ENCODE data around the gene IVNS1ABP. TPM values are rescaled to one million over a fixed set of nuclear protein-coding genes. Genes with fewer than 3 reads are reported as not detected.
"Not testable (repeated sequence)": the region's sequence is repeated elsewhere in the genome, so short reads cannot be mapped to it uniquely, and the experiment has no call there.

Gene IVNS1ABP
- total RNA-seq, 2 experiments from 2014 or later, result 133 to 134 TPM

- H3K4me1 Mint-ChIP-seq (ENCODE audit: low read depth), result peaks cover 19% of the 10 kb centered on the region
- H3K27ac Mint-ChIP-seq, result no peak overlapping the region
- H3K4me3 Mint-ChIP-seq, result no peak overlapping the region
- no peak for DNase-seq
- peaks cover 5% of the 10 kb centered on the region for H3K9me3 Mint-ChIP-seq
- POLR2A ChIA-PET, result no interaction called here
- no peaks in the 10 kb centered on the region for H3K27me3 Mint-ChIP-seq
- peaks cover 2% of the 10 kb centered on the region for H3K36me3 Mint-ChIP-seq
- intact Hi-C loops (cut with micrococcal nuclease), result no loop called here
- CTCF ChIA-PET, result interaction anchor here (1.0 kb wide), 1 partner anchor 358 kb away, joined by 3 read pairs; no protein-coding TSS in a partner anchor
These were observed 5.6 kb upstream of the IVNS1ABP start for GRCh38 chr1:185322636-185323035.

- H3K36me3 Mint-ChIP-seq; H3K27ac Mint-ChIP-seq; POLR2A ChIA-PET; H3K9me3 Mint-ChIP-seq; intact Hi-C loops (cut with micrococcal nuclease); CTCF ChIA-PET; H3K4me3 Mint-ChIP-seq; DNase-seq; H3K27me3 Mint-ChIP-seq: not testable (repeated sequence)
- H3K4me1 Mint-ChIP-seq (ENCODE audit: low read depth), result peaks cover 23% of the 10 kb centered on the region
These were observed 4.7 kb upstream of the IVNS1ABP start for GRCh38 chr1:185321653-185322221.

- intact Hi-C loops (cut with micrococcal nuclease); CTCF ChIA-PET: not testable (repeated sequence)
These were observed 4.1 kb upstream of the IVNS1ABP start for GRCh38 chr1:185321104-185321503.

GRCh38 chr1:185319139-185319475 is 2.1 kb upstream of the IVNS1ABP start:
- H3K27ac Mint-ChIP-seq, result no peak overlapping the region
- no peak for DNase-seq
- H3K27me3 Mint-ChIP-seq, result no peaks in the 10 kb centered on the region
- intact Hi-C loops (cut with micrococcal nuclease), result loop anchor here (5.0 to 10.0 kb wide), 3 partner anchors 103 to 986 kb away; no protein-coding TSS in a partner anchor
- H3K36me3 Mint-ChIP-seq, result peaks cover 19% of the 10 kb centered on the region
- ChIA-PET POLR2A (no interaction called here), CTCF (interaction anchor here (2.6 to 4.4 kb wide), 2 partner anchors 277 to 361 kb away, joined by 19 to 27 read pairs; no protein-coding TSS in a partner anchor)
- H3K4me3 Mint-ChIP-seq, result no peak overlapping the region
- peaks cover 5% of the 10 kb centered on the region for H3K9me3 Mint-ChIP-seq
- peaks cover 30% of the 10 kb centered on the region for H3K4me1 Mint-ChIP-seq (ENCODE audit: low read depth)

More at GRCh38 chr1:185321104-185321503, 4.1 kb upstream of the IVNS1ABP start:
- H3K36me3 Mint-ChIP-seq, DNase-seq, POLR2A ChIA-PET, H3K27me3 Mint-ChIP-seq, H3K27ac Mint-ChIP-seq, H3K9me3 Mint-ChIP-seq, H3K4me3 Mint-ChIP-seq: not testable (repeated sequence)
- H3K4me1 Mint-ChIP-seq (ENCODE audit: low read depth), result peaks cover 23% of the 10 kb centered on the region

- CTCF ChIA-PET, result interaction anchor here (1.2 to 4.4 kb wide), 5 partner anchors 121 to 361 kb away, joined by 3 to 27 read pairs (median 13); no protein-coding TSS in a partner anchor
- peaks cover 5% of the 10 kb centered on the region for H3K9me3 Mint-ChIP-seq
- POLR2A ChIA-PET, result interaction anchor here (1.2 to 2.9 kb wide), 5 partner anchors 21 to 362 kb away, joined by 3 to 15 read pairs (median 8); no protein-coding TSS in a partner anchor
- H3K4me3 Mint-ChIP-seq, result peak overlapping the region; percentile 92
- DNase-seq, result no peak
- H3K4me1 Mint-ChIP-seq (ENCODE audit: low read depth), result peaks cover 35% of the 10 kb centered on the region
- peaks cover 19% of the 10 kb centered on the region for H3K36me3 Mint-ChIP-seq
- peak overlapping the region; percentile 99 for H3K27ac Mint-ChIP-seq
- no peaks in the 10 kb centered on the region for H3K27me3 Mint-ChIP-seq
- intact Hi-C loops (cut with micrococcal nuclease), result loop anchor here (5.0 to 10.0 kb wide), 3 partner anchors 104 to 986 kb away; no protein-coding TSS in a partner anchor
These were observed 1.5 kb upstream of the IVNS1ABP start for GRCh38 chr1:185318431-185319138.

- H3K9me3 Mint-ChIP-seq, result peaks cover 5% of the 10 kb centered on the region
- H3K36me3 Mint-ChIP-seq, result peaks cover 21% of the 10 kb centered on the region
- ChIA-PET POLR2A (interaction anchor here (1.1 to 2.9 kb wide), 9 partner anchors 17 to 562 kb away, joined by 3 to 15 read pairs (median 5); no protein-coding TSS in a partner anchor), CTCF (interaction anchor here (0.9 to 4.4 kb wide), 7 partner anchors 19 to 362 kb away, joined by 3 to 27 read pairs (median 6); no protein-coding TSS in a partner anchor)
- peak overlapping the region; percentile 99 for H3K27ac Mint-ChIP-seq
- H3K4me3 Mint-ChIP-seq, result peak overlapping the region; percentile 92
- intact Hi-C loops (cut with micrococcal nuclease), result loop anchor here (1.0 to 10.0 kb wide), 16 partner anchors 21 to 1057 kb away; partner anchors contain the start of genes ODR4, RNF2, SWT1 and TPR
- peak; percentile 85 for DNase-seq
- peaks cover 42% of the 10 kb centered on the region for H3K4me1 Mint-ChIP-seq (ENCODE audit: low read depth)
- no peaks in the 10 kb centered on the region for H3K27me3 Mint-ChIP-seq
These were observed 855 bp upstream of the IVNS1ABP start for GRCh38 chr1:185317886-185318310.

GRCh38 chr1:185316163-185317033 is 645 bp downstream of the IVNS1ABP start:
- Mint-ChIP-seq H3K9me3 (peaks cover 5% of the 10 kb centered on the region), H3K36me3 (peaks cover 26% of the 10 kb centered on the region), H3K27ac (peak overlapping the region; percentile 99), H3K27me3 (no peaks in the 10 kb centered on the region), H3K4me1 (ENCODE audit: low read depth) (peaks cover 56% of the 10 kb centered on the region), H3K4me3 (peak overlapping the region; percentile 92)
- CTCF ChIA-PET, result interaction anchor here (0.9 to 4.4 kb wide), 12 partner anchors 20 to 1059 kb away, joined by 3 to 27 read pairs (median 5); partner anchors contain the start of genes ODR4 and TPR
- intact Hi-C loops (cut with micrococcal nuclease), result loop anchor here (1.0 to 10.0 kb wide), 16 partner anchors 23 to 1059 kb away; partner anchors contain the start of genes ODR4, RNF2, SWT1 and TPR
- DNase-seq, result peak; percentile 94
- POLR2A ChIA-PET, result interaction anchor here (0.7 to 2.9 kb wide), 14 partner anchors 10 to 562 kb away, joined by 3 to 15 read pairs (median 4); partner anchors contain the start of gene EDEM3

- Mint-ChIP-seq H3K27me3 (no peaks in the 10 kb centered on the region), H3K36me3 (peaks cover 27% of the 10 kb centered on the region), H3K4me1 (ENCODE audit: low read depth) (peaks cover 60% of the 10 kb centered on the region), H3K9me3 (no peaks in the 10 kb centered on the region), H3K4me3 (peak overlapping the region; percentile 92), H3K27ac (peak overlapping the region; percentile 99)
- no peak for DNase-seq
- intact Hi-C loops (cut with micrococcal nuclease), result loop anchor here (2.0 to 10.0 kb wide), 7 partner anchors 77 to 989 kb away; partner anchors contain the start of gene RNF2
- CTCF ChIA-PET, result interaction anchor here (0.7 to 4.4 kb wide), 8 partner anchors 77 to 1060 kb away, joined by 3 to 27 read pairs (median 4); partner anchors contain the start of genes ODR4 and TPR
- POLR2A ChIA-PET, result interaction anchor here (0.7 to 2.9 kb wide), 6 partner anchors 14 to 561 kb away, joined by 3 to 15 read pairs (median 5); partner anchors contain the start of gene EDEM3
These were observed 1.5 kb downstream of the IVNS1ABP start for GRCh38 chr1:185315445-185316071.

- Mint-ChIP-seq H3K9me3 (no peaks in the 10 kb centered on the region), H3K4me3 (peak overlapping the region; percentile 92), H3K36me3 (peaks cover 29% of the 10 kb centered on the region), H3K4me1 (ENCODE audit: low read depth) (peaks cover 57% of the 10 kb centered on the region), H3K27ac (peak overlapping the region; percentile 42), H3K27me3 (no peaks in the 10 kb centered on the region)
- ChIA-PET POLR2A (interaction anchor here (0.8 to 0.9 kb wide), 2 partner anchors 10 to 994 kb away, joined by 3 read pairs; no protein-coding TSS in a partner anchor), CTCF (interaction anchor here (0.9 to 1.8 kb wide), 5 partner anchors 145 to 366 kb away, joined by 3 to 5 read pairs (median 4); no protein-coding TSS in a partner anchor)
- DNase-seq, result no peak
- intact Hi-C loops (cut with micrococcal nuclease), result loop anchor here (10.0 kb wide), 1 partner anchor 990 kb away; no protein-coding TSS in a partner anchor
These were observed 2.6 kb downstream of the IVNS1ABP start for GRCh38 chr1:185314411-185314810.

- intact Hi-C loops (cut with micrococcal nuclease), result loop anchor here (10.0 kb wide), 1 partner anchor 992 kb away; no protein-coding TSS in a partner anchor
- CTCF ChIA-PET, result interaction anchor here (1.1 to 1.8 kb wide), 3 partner anchors 9 to 284 kb away, joined by 4 to 5 read pairs (median 5); no protein-coding TSS in a partner anchor
These were observed 4.5 kb downstream of the IVNS1ABP start for GRCh38 chr1:185312361-185313138.

More at GRCh38 chr1:185312361-185313138, 4.5 kb downstream of the IVNS1ABP start:
- POLR2A ChIA-PET, result interaction anchor here (1.6 kb wide), 1 partner anchor 255 kb away, joined by 3 read pairs; no protein-coding TSS in a partner anchor
- peaks cover 39% of the 10 kb centered on the region for H3K36me3 Mint-ChIP-seq
- no peak for DNase-seq
- H3K27ac Mint-ChIP-seq, result no peak overlapping the region
- no peaks in the 10 kb centered on the region for H3K27me3 Mint-ChIP-seq
- H3K9me3 Mint-ChIP-seq, result no peaks in the 10 kb centered on the region
- H3K4me3 Mint-ChIP-seq, result no peak overlapping the region
- H3K4me1 Mint-ChIP-seq (ENCODE audit: low read depth), result peaks cover 42% of the 10 kb centered on the region
